Measurements from ENCODE around the gene POU5F1. TPM values are rescaled to one million over a fixed set of nuclear protein-coding genes. Genes with fewer than 3 reads are reported as not detected.

The POU5F1 gene
- polyA plus RNA-seq, 2 of the 4 experiments (the other 2 are of a cell fraction) = 2.7 to 2.8 TPM

GRCh38 chr6:31139599-31139998, 30.9 kb downstream of the POU5F1 start (continued):
- TF ChIP-seq EHMT2 (IDR thresholded peaks at IDR 0.05; ENCODE audit: low read depth) = no peak
- no peak for TF ChIP-seq CEBPB (IDR thresholded peaks at IDR 0.05)
- no peak for TF ChIP-seq MAFK (IDR thresholded peaks at IDR 0.05; ENCODE audit: partially characterized antibody)
- TF ChIP-seq MAZ (IDR thresholded peaks at IDR 0.05; ENCODE audit: borderline replicate concordance, low read depth, low read length) = no peak
- TF ChIP-seq, protein P1, sequence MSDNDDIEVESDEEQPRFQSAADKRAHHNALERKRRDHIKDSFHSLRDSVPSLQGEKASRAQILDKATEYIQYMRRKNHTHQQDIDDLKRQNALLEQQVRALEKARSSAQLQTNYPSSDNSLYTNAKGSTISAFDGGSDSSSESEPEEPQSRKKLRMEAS (IDR thresholded peaks at IDR 0.05) = no peak

- no peak for TF ChIP-seq RNF2 (IDR thresholded peaks at IDR 0.05; ENCODE audit: borderline replicate concordance, low read depth)
- no peak for TF ChIP-seq POLR2A (IDR thresholded peaks at IDR 0.05; ENCODE audit: low read length)
- TF ChIP-seq TFCP2L1 (CRISPR knock-in tag; IDR thresholded peaks at IDR 0.05) = no peak
Observed at GRCh38 chr6:31138982-31139381, 31.5 kb downstream of the POU5F1 start, which contains the start of gene PSORS1C2. Gene PSORS1C2, minus strand, starts transcription at chr6:31139066. Its CDS starts 40 bp downstream, at chr6:31139026.

DNA sequence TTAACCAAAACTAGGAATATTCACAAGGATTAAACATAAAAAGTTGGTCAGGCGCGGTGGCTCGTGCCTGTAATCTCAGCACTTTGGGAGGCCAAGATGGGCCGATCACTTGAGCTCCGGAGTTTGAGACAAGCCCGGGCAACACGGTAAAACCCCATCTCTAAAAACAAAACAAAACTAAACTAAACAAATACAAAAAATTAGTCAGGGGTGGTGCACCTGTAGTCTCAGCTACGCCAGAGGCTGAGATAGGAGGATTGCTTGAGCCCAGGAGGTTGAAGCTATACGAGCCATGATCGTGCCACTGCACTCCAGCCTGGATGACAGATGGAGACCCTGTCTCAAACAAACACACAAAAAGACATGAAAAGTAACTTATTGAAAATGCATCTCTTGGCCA, 34.8 kb downstream of the POU5F1 start:
- FAIRE-seq (no peak), ATAC-seq (no peak), DNase-seq (ENCODE audit: low read depth in 1 of 2, low spot score in 1 of 2) (no peak)
- ChIA-PET CTCF (interaction anchor here (0.7 to 3.7 kb wide), 5 partner anchors 9 to 898 kb away, joined by 3 to 30 read pairs (median 9); no protein-coding TSS in a partner anchor), POLR2A (no interaction called here)
- Histone ChIP-seq H3K4me1 (peaks cover 10% of the 10 kb centered on the region; the same call in 2 of the 3 replicates), H3K4me3 (no peak overlapping the region), H3K27ac (no peak overlapping the region), H3K9me3 (no peaks in the 10 kb centered on the region), H3K4me2 (no peak overlapping the region)
- TF ChIP-seq JUN (IDR thresholded peaks at IDR 0.05) (no peak), EHF (CRISPR knock-in tag; IDR thresholded peaks at IDR 0.05) (no peak), JUNB (IDR thresholded peaks at IDR 0.05) (no peak), ZSCAN20 (CRISPR knock-in tag; IDR thresholded peaks at IDR 0.05) (no peak)
- TF ChIP-seq, protein P2, sequence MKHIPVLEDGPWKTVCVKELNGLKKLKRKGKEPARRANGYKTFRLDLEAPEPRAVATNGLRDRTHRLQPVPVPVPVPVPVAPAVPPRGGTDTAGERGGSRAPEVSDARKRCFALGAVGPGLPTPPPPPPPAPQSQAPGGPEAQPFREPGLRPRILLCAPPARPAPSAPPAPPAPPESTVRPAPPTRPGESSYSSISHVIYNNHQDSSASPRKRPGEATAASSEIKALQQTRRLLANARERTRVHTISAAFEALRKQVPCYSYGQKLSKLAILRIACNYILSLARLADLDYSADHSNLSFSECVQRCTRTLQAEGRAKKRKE (CRISPR knock-in tag; IDR thresholded peaks at IDR 0.05; ENCODE audit: low read depth) = no peak
- WGBS (ENCODE audit: missing lambda C conversion rate) = 84% methylated on average over 10 of the region's 10 CpGs

More at GRCh38 chr6:31138982-31139381, 31.5 kb downstream of the POU5F1 start, which contains the start of gene PSORS1C2:
- ChIA-PET POLR2A (no interaction called here), CTCF (interaction anchor here (0.6 to 5.1 kb wide), 10 partner anchors 8 to 411 kb away, joined by 3 to 70 read pairs (median 6); partner anchors contain the start of gene TCF19)
- Histone ChIP-seq H3K4me1 (peaks cover 10% of the 10 kb centered on the region; the same call in 2 of the 3 replicates), H3K27ac (peak within 1 kb of the TSS; percentile 32 to 76; a peak in 4 of 6 replicates), H3K9me3 (no peaks in the 10 kb centered on the region), H3K4me3 (no peak within 1 kb of the TSS), H3K4me2 (peak within 1 kb of the TSS; percentile 63)
- ATAC-seq (no peak), FAIRE-seq (no peak), DNase-seq (ENCODE audit: low read depth in 1 of 2, low spot score in 1 of 2) (no peak)
- WGBS (ENCODE audit: missing lambda C conversion rate) = 86% methylated on average over 4 of the region's 4 CpGs

- no peak for FAIRE-seq
- ATAC-seq = no peak
Observed at GRCh38 chr6:31132806-31133205, 37.7 kb downstream of the POU5F1 start.

DNA sequence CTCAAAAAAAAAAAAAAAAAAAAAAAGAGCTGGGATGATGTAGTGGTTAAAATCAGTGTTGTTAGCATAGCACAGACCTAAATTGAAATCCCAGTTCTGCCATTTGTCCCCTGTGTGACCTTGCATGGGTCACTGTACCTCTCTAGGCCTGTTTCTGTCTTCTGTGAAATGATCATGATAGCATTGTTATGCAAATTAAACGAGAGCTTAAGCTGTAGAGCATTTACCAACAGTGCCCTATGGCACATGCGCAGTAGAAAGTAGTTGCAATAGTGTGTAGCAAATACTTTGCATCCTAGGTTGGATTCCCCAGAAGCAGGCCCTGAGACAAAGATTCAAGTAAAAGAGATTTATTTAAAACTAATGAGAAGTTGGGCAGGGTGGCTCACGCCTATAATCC, 38.9 kb downstream of the POU5F1 start:
- ATAC-seq (no peak), DNase-seq (ENCODE audit: low read depth in 1 of 2, low spot score in 1 of 2) (no peak), FAIRE-seq (no peak)
- TF ChIP-seq FOSL2 (IDR thresholded peaks at IDR 0.05) (no peak), FOSL2 (CRISPR knock-in tag; IDR thresholded peaks at IDR 0.05) (no peak), RCOR1 (IDR thresholded peaks at IDR 0.05; ENCODE audit: low read depth, low read length) (no peak), MAZ (IDR thresholded peaks at IDR 0.05; ENCODE audit: borderline replicate concordance, low read depth, low read length) (no peak), NR3C1 (IDR thresholded peaks at IDR 0.05) (no peak), RFX5 (IDR thresholded peaks at IDR 0.05) (no peak), E2F6 (IDR thresholded peaks at IDR 0.05; ENCODE audit: borderline replicate concordance, low read depth) (no peak), CHD2 (IDR thresholded peaks at IDR 0.05; ENCODE audit: low read length, partially characterized antibody) (no peak), REST (IDR thresholded peaks at IDR 0.05) (no peak), FOXS1 (CRISPR knock-in tag; IDR thresholded peaks at IDR 0.05) (no peak)
- H3K4me2 ChIP-seq = no peak overlapping the region
- POLR2A ChIA-PET = no interaction called here
- H3K4me1 ChIP-seq = peaks cover 3% of the 10 kb centered on the region; the same call in 2 of the 3 replicates
- CTCF ChIA-PET = interaction anchor here (0.7 to 7.0 kb wide), 5 partner anchors 8 to 409 kb away, joined by 3 to 46 read pairs (median 3); partner anchors contain the start of gene PSORS1C2
- H3K4me3 ChIP-seq = no peak overlapping the region
- WGBS (ENCODE audit: missing lambda C conversion rate) = 82% methylated on average over 3 of the region's 3 CpGs
- no peak overlapping the region for H3K27ac ChIP-seq
- H3K9me3 ChIP-seq = no peaks in the 10 kb centered on the region

More at GRCh38 chr6:31132806-31133205, 37.7 kb downstream of the POU5F1 start:
- H3K27ac ChIP-seq = no peak overlapping the region
- H3K4me3 ChIP-seq = no peak overlapping the region
- DNase-seq (ENCODE audit: low read depth in 1 of 2, low spot score in 1 of 2) = no peak
- WGBS (ENCODE audit: missing lambda C conversion rate) = 76% methylated on average over 6 of the region's 6 CpGs
- ChIA-PET CTCF (interaction anchor here (0.6 to 2.3 kb wide), 5 partner anchors 46 to 217 kb away, joined by 3 to 12 read pairs (median 3); no protein-coding TSS in a partner anchor), POLR2A (no interaction called here)
- TF ChIP-seq JUN (IDR thresholded peaks at IDR 0.05) = no peak
- no peak for TF ChIP-seq PHF8 (IDR thresholded peaks at IDR 0.05; ENCODE audit: borderline replicate concordance, low read depth)
- no peak for TF ChIP-seq MAZ (IDR thresholded peaks at IDR 0.05; ENCODE audit: borderline replicate concordance, low read depth, low read length)
- no peak for TF ChIP-seq HOXB5 (CRISPR knock-in tag; IDR thresholded peaks at IDR 0.05)
- no peak for TF ChIP-seq CHD2 (IDR thresholded peaks at IDR 0.05; ENCODE audit: low read length, partially characterized antibody)
- TF ChIP-seq KDM1A (IDR thresholded peaks at IDR 0.05; ENCODE audit: low read depth) = no peak
- TF ChIP-seq SMC3 (IDR thresholded peaks at IDR 0.05) = no peak
- H3K9me3 ChIP-seq = no peaks in the 10 kb centered on the region
- no peak overlapping the region for H3K4me2 ChIP-seq
- H3K4me1 ChIP-seq = peaks cover 2% of the 10 kb centered on the region; the same call in 1 of the 3 replicates
